Measurements from ENCODE around the gene DDN.

Gene DDN

DNA sequence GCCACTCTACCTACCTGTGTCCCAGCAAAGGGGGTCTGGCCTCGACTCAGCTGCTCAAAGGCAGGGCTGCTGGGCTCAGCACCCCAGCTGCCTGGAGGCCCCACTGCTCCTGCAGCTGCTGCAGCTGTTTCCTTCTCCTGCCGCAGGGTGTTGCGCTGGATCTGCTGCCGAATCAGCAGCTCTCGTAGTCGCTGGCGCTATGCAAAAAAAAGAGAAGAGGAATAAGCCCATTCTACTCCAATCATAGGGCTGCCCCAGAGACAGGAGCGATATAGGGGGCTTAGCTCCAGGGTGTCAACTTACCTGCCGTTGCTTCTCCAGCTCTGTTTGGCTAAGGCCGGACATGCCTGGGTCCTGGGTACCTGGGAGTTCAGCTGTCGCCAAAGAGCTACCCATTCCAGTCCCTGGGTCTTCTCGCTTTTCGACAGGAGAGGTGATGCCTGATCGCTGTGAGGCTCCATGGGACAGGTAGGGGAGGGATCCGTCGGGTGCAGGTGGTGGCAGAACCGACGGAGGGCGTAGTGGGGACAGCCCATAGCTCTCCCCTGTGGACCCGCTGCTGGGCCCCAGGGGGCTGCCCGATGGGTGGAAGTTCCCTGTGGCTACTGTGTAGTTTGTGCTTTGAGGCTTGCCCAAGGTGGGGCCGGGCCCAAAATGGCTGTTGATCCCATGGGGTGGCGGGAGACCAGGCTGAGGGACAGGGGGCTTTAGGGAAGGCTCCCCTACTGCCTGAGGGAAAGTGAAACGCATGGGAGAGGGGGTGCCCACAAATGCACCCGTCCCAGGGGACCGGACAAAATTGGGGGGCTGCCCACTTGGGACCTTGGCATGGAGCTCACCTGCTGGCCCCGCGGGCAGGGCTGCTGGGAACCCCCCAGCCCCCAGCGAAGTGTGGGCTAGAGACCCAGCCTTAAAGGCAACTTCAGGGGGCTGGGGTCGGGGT is 40.5 kb upstream of the DDN start:
- no CpG with 5 or more reads among the region's 30 CpGs for WGBS (ENCODE audit: insufficient coverage, insufficient read length)
- Histone ChIP-seq H3K4me1 (ENCODE audit: control insufficient read depth, insufficient read depth, low read length) (no peaks in the 10 kb centered on the region), H3K4me3 (ENCODE audit: low read length) (no peak overlapping the region), H3K36me3 (ENCODE audit: control insufficient read depth, insufficient read depth, low read length) (peaks cover 72% of the 10 kb centered on the region), H3K27ac (ENCODE audit: low read length) (no peak overlapping the region), H3K27me3 (ENCODE audit: control insufficient read depth, insufficient read depth, low read length) (no peaks in the 10 kb centered on the region), H3K9me3 (ENCODE audit: control insufficient read depth, insufficient read depth, low read length) (no peaks in the 10 kb centered on the region)
- no peak for DNase-seq (ENCODE audit: low read depth, low spot score)

- WGBS (ENCODE audit: insufficient coverage, insufficient read length), result no CpG with 5 or more reads among the region's 20 CpGs
- Histone ChIP-seq H3K27me3 (ENCODE audit: control insufficient read depth, insufficient read depth, low read length) (no peaks in the 10 kb centered on the region), H3K36me3 (ENCODE audit: control insufficient read depth, insufficient read depth, low read length) (peaks cover 78% of the 10 kb centered on the region), H3K4me3 (ENCODE audit: low read length) (no peak overlapping the region), H3K27ac (ENCODE audit: low read length) (no peak overlapping the region), H3K9me3 (ENCODE audit: control insufficient read depth, insufficient read depth, low read length) (no peaks in the 10 kb centered on the region), H3K4me1 (ENCODE audit: control insufficient read depth, insufficient read depth, low read length) (no peaks in the 10 kb centered on the region)
- DNase-seq (ENCODE audit: low read depth, low spot score), result no peak
Observed at GRCh38 chr12:49038291-49038955, 39.2 kb upstream of the DDN start.

DNA sequence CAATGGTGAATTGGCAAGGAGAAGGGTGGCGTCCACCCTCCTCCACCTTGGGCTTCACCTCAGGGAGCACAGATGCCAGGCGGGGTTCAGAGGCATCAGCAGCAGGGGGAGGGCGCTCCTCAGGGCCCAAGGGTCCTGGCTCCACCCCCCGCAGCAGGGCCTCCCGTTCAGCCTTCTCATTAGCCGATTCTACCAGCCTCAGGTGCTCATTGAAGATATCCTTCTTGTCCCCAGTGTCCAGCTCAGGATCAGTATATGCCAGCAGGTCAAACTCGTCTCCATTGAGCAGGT is 38.7 kb upstream of the DDN start:
- WGBS (ENCODE audit: insufficient coverage, insufficient read length), result no CpG with 5 or more reads among the region's 7 CpGs
- H3K9me3 ChIP-seq (ENCODE audit: control insufficient read depth, insufficient read depth, low read length), result no peaks in the 10 kb centered on the region
- H3K36me3 ChIP-seq (ENCODE audit: control insufficient read depth, insufficient read depth, low read length), result peaks cover 78% of the 10 kb centered on the region

GRCh38 chr12:49037111-49037946 is 38.2 kb upstream of the DDN start:
- no peaks in the 10 kb centered on the region for H3K4me1 ChIP-seq (ENCODE audit: control insufficient read depth, insufficient read depth, low read length)
- peaks cover 78% of the 10 kb centered on the region for H3K36me3 ChIP-seq (ENCODE audit: control insufficient read depth, insufficient read depth, low read length)
- H3K4me3 ChIP-seq (ENCODE audit: low read length), result no peak overlapping the region
- H3K27ac ChIP-seq (ENCODE audit: low read length), result no peak overlapping the region
- no peaks in the 10 kb centered on the region for H3K9me3 ChIP-seq (ENCODE audit: control insufficient read depth, insufficient read depth, low read length)
- H3K27me3 ChIP-seq (ENCODE audit: control insufficient read depth, insufficient read depth, low read length), result no peaks in the 10 kb centered on the region
- no CpG with 5 or more reads among the region's 9 CpGs for WGBS (ENCODE audit: insufficient coverage, insufficient read length)
- DNase-seq (ENCODE audit: low read depth, low spot score), result no peak

More for the DNA sequence above, 38.7 kb upstream of the DDN start:
- Histone ChIP-seq H3K4me3 (ENCODE audit: low read length) (no peak overlapping the region), H3K27me3 (ENCODE audit: control insufficient read depth, insufficient read depth, low read length) (no peaks in the 10 kb centered on the region), H3K4me1 (ENCODE audit: control insufficient read depth, insufficient read depth, low read length) (no peaks in the 10 kb centered on the region), H3K27ac (ENCODE audit: low read length) (no peak overlapping the region)
- DNase-seq (ENCODE audit: low read depth, low spot score), result no peak

DNA sequence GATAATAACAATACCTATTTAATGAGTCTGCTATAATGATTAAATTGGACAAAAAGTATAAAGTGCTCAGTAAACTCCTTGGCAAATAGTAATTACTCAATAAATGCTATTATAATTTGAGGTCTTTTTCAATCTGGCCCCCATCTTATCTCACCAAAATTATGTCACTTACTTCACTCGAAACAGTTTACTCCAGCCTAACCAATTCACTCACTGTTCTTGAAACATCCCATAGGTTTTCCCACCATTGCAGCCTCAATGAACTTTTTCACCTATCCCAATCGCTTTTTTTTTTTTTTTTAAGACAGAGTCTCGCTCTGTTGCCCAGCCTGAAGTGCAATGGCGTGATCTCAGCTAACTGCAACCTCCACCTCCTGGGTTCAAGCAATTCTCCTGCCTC is 36.9 kb upstream of the DDN start:
- peaks cover 77% of the 10 kb centered on the region for H3K36me3 ChIP-seq (ENCODE audit: control insufficient read depth, insufficient read depth, low read length)
- no peaks in the 10 kb centered on the region for H3K9me3 ChIP-seq (ENCODE audit: control insufficient read depth, insufficient read depth, low read length)
- no peak for DNase-seq (ENCODE audit: low read depth, low spot score)
- WGBS (ENCODE audit: insufficient coverage, insufficient read length), result no CpG with 5 or more reads among the region's 4 CpGs
- no peaks in the 10 kb centered on the region for H3K4me1 ChIP-seq (ENCODE audit: control insufficient read depth, insufficient read depth, low read length)
- no peak overlapping the region for H3K4me3 ChIP-seq (ENCODE audit: low read length)
- H3K27ac ChIP-seq (ENCODE audit: low read length), result no peak overlapping the region
- no peaks in the 10 kb centered on the region for H3K27me3 ChIP-seq (ENCODE audit: control insufficient read depth, insufficient read depth, low read length)

GRCh38 chr12:49034286-49034622 is 35.1 kb upstream of the DDN start:
- Histone ChIP-seq H3K27ac (ENCODE audit: low read length) (no peak overlapping the region), H3K4me1 (ENCODE audit: control insufficient read depth, insufficient read depth, low read length) (no peaks in the 10 kb centered on the region), H3K9me3 (ENCODE audit: control insufficient read depth, insufficient read depth, low read length) (no peaks in the 10 kb centered on the region), H3K36me3 (ENCODE audit: control insufficient read depth, insufficient read depth, low read length) (peaks cover 75% of the 10 kb centered on the region), H3K4me3 (ENCODE audit: low read length) (no peak overlapping the region), H3K27me3 (ENCODE audit: control insufficient read depth, insufficient read depth, low read length) (no peaks in the 10 kb centered on the region)
- no CpG with 5 or more reads among the region's 4 CpGs for WGBS (ENCODE audit: insufficient coverage, insufficient read length)
- no peak for DNase-seq (ENCODE audit: low read depth, low spot score)

DNA sequence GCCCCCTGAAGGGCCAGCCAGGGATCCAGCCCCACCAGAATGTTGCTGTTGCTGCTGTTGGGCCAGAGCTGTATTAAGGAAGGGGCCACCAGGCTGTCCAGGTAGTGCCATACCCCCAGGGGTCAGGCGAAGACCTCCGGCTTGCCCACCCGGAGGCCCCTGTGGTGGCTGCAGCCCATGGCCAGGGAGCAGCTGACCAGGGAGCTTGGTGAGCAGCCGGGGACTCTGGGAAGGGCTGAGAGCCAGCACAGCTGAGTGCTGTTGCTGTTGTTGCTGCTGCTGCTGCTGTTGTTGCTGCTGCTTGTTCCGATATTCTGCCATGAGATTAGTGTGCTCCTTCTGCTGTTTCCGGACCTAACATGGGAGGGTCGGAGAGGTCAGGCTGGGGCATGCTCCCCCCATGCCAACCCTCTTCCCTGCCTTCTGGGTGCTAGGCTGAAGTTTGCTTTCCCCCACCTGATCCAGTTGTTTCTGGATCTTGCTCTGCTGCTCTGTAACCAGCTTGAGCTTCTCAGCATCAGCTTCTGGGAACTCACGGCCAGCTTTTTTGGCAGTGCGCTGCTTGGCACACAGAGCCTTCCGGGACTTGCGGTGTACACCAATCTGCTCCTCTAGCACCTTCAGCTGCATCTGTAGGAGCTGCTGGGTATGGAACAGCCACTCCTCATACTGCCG is 34.6 kb upstream of the DDN start:
- DNase-seq (ENCODE audit: low read depth, low spot score), result no peak
- no peaks in the 10 kb centered on the region for H3K4me1 ChIP-seq (ENCODE audit: control insufficient read depth, insufficient read depth, low read length)
- H3K36me3 ChIP-seq (ENCODE audit: control insufficient read depth, insufficient read depth, low read length), result peaks cover 75% of the 10 kb centered on the region
- no peak overlapping the region for H3K27ac ChIP-seq (ENCODE audit: low read length)
- H3K4me3 ChIP-seq (ENCODE audit: low read length), result no peak overlapping the region
- WGBS (ENCODE audit: insufficient coverage, insufficient read length), result no CpG with 5 or more reads among the region's 12 CpGs
- no peaks in the 10 kb centered on the region for H3K27me3 ChIP-seq (ENCODE audit: control insufficient read depth, insufficient read depth, low read length)
- no peaks in the 10 kb centered on the region for H3K9me3 ChIP-seq (ENCODE audit: control insufficient read depth, insufficient read depth, low read length)

- H3K4me3 ChIP-seq (ENCODE audit: low read length), result no peak overlapping the region
- no peak overlapping the region for H3K27ac ChIP-seq (ENCODE audit: low read length)
- H3K9me3 ChIP-seq (ENCODE audit: control insufficient read depth, insufficient read depth, low read length), result no peaks in the 10 kb centered on the region
- DNase-seq (ENCODE audit: low read depth, low spot score), result no peak
- no peaks in the 10 kb centered on the region for H3K4me1 ChIP-seq (ENCODE audit: control insufficient read depth, insufficient read depth, low read length)
- no CpG with 5 or more reads among the region's 3 CpGs for WGBS (ENCODE audit: insufficient coverage, insufficient read length)
- H3K27me3 ChIP-seq (ENCODE audit: control insufficient read depth, insufficient read depth, low read length), result no peaks in the 10 kb centered on the region
- H3K36me3 ChIP-seq (ENCODE audit: control insufficient read depth, insufficient read depth, low read length), result peaks cover 76% of the 10 kb centered on the region
Observed at GRCh38 chr12:49032679-49033447, 33.7 kb upstream of the DDN start.

DNA sequence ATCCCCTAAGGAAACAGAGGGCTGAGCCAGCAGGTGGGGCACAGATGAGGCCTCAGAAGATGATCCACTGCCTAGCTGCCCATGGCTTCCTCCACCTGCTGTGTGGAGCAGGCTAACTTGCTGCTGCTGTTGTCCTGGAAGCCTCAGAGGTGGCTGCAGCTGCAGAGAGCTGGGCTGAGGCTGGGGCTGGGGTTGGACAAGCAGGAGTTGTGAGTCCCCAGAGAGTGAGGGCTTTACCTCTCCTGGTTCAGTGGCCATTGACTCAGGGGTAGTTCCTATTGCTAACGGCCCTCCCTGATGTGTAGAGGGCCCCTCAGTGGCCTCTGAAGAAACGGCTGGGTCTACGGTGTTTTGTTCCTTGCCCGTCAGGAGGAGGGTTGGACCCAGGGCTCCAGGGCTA is 33.1 kb upstream of the DDN start:
- H3K4me1 ChIP-seq (ENCODE audit: control insufficient read depth, insufficient read depth, low read length), result no peaks in the 10 kb centered on the region
- WGBS (ENCODE audit: insufficient coverage, insufficient read length), result no CpG with 5 or more reads among the region's 4 CpGs
- no peak overlapping the region for H3K4me3 ChIP-seq (ENCODE audit: low read length)
- H3K27me3 ChIP-seq (ENCODE audit: control insufficient read depth, insufficient read depth, low read length), result no peaks in the 10 kb centered on the region
- peaks cover 71% of the 10 kb centered on the region for H3K36me3 ChIP-seq (ENCODE audit: control insufficient read depth, insufficient read depth, low read length)
- H3K27ac ChIP-seq (ENCODE audit: low read length), result no peak overlapping the region
- H3K9me3 ChIP-seq (ENCODE audit: control insufficient read depth, insufficient read depth, low read length), result no peaks in the 10 kb centered on the region
- DNase-seq (ENCODE audit: low read depth, low spot score), result no peak

Data from iPS DF 6.9 (cell line).